Left renal pelvis (tissue), 4 donors: ENCODE measurements around the gene EIF4G3. TPM values are rescaled to one million over a fixed set of nuclear protein-coding genes. Genes with fewer than 3 reads are reported as not detected.
"Not testable (repeated sequence)": the region's sequence is repeated elsewhere in the genome, so short reads cannot be mapped to it uniquely, and the experiment has no call there.

Experiments used
- DNase-seq, 4 donors: peaks; one replicate each; pipeline ENCODE4 v3.0.0-alpha.2; 2013; ENCODE audit warnings: low read depth in 4 of 4, low spot score in 3 of 4
- polyA plus RNA-seq, 4 donors: library from polyadenylated mRNA; unstranded; fragments of 120-200 nt; gene quantifications; one replicate each; pipeline ENCODE4 v1.2.1, GENCODE V29; 2013; ENCODE audit not compliant: insufficient read length in 4 of 4

Gene EIF4G3
- polyA plus RNA-seq, 4 donors = 57.5 to 72.9 (median 67.0) TPM

DNA sequence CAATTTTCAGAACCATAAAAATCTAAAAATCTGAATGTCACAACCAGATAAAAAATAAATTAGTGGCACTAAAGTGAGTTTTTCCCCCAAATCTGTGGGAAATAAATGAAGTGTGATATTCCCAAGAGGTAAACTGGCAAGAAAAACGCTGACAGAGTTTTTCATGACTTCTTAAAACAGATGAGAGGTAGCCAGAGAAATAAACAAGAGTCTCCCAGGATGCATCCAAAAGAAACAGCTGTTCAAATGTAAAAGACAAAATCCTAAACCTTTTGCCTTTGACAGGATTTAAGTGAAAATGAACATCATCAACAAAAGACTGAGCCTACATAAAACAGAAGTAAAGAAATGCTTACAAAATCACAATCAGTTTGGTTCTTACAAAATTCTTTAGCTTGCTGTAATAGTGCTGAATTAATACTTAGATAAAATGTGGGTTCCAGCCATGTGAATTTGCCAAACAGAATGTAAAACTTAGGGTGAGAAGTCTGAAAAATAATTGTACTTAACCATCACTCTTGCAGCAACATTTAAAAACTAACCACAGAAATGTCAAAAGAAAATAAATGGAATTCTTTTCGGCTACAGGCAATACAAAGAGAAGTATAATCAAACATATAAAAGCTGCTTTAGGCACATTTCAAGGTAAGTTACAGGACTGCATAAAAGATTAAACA is 133.6 kb downstream of the EIF4G3 start:
- no peak for DNase-seq

DNA sequence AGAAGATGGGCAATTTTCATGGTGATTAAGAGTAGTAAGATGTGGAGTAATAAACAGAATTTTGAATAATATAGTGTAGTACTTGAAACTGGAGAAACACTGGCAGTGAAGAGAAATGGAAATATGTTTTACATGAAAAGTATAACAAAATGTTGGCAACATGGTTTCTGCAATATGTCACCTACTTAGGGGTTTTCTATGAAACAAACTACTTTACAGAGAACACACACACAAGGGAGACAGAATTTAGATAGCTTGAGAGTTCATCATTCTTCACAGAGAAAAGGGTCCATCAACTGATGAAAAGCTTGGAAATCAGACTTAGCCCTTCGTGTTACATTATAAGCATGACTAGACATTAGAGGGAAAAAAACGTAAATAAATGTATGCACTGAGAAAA is 135.2 kb downstream of the EIF4G3 start:
- DNase-seq = no peak

GRCh38 chr1:21037091-21037490 is 139.6 kb downstream of the EIF4G3 start:
- no peak for DNase-seq

DNA sequence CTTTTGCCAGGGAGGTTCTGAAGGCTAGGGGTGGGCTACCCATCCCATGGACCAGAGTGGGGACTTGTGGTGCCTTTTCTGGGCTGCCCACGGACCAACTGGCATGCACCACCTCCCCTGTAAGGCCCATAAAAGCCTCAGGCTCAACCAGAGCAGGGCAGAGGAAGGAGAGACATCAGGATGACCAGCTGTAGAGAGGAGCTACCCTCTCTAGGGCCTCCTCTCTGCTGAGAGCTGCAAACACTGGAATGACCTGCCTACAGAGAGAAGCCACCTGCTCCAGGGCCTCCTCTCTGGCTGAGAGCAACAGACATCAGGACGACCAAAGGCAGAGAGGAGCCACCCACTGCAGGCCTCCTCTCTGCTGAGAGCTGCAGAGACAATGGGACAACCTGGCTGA is 140.9 kb downstream of the EIF4G3 start:
- DNase-seq = no peak

DNA sequence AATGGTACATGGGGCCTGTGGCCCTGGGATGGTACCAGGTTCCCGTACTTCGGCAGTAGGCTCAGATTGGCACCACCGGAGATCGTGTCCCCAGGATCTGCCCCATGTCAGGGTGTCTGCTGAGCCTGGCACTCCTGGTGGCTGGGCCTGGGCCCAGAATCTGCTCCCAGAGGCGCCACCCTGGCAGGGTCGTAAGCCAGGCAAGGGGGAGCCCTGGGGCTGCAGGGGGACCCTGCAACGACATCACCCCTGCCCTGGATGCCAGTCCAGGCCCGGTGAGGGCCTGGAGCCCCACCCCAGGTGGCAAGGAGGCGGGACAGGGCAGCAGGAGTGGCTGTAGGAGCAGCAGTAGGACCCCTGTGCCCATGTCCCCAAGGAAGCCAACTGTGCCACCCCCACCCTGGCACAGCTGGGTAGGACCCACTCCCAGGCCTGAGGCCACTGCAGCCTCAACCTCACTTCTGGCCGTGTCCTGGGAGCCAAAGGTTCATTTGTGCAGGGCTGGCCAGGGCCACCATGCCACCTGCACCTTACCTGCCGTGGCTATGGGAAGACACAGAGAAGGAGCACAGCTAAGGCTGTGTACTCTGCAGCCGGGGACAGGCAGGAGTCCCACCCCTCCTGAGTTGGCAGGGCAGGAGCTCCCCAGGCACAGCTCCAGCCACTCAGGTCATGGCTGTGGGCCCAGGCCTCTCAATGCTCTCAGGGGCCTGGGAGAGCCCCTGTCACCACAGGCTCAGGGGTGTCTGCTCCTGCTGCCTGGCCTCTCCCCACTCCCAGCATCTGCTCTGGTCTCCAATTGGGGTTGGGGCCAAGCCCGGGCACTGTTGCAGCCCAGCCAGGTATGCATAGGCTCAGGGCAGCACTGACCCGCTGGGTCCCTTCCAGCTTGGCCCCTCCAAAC is 141.7 kb downstream of the EIF4G3 start:
- no peak for DNase-seq

GRCh38 chr1:21032741-21033140 is 144.0 kb downstream of the EIF4G3 start:
- DNase-seq = no peak

- no peak for DNase-seq
Observed at GRCh38 chr1:21030181-21030580, 146.5 kb downstream of the EIF4G3 start.

DNA sequence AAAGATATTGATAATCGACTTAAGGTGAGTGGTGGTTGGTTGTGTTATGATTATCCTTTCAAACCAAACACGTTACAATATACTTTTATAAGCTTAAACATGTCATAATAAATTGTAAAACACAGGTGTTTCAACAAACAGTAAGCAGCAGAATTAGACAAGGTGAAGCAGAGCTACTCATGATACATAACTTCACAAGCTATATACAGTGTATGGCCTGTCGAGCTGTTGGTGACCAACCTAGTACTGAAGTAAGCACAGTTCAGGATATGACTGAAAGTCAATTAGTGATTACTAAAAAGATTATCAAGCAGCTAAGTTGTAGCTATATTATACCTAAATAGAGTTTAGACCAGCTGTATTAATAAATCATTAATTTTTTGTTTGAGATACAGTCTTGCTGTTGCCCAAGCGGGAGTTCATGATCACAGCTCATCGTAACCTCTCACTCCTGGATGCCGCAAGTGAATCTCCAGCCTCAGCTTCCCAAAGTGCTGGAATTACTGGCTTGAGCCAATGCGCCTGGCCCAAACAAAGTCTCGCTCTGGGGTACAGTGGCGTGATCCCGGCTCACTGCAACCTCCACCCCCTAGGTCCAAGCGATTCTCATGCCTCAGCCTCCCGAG is 148.1 kb downstream of the EIF4G3 start:
- DNase-seq = no peak

GRCh38 chr1:21027805-21028204 is 148.9 kb downstream of the EIF4G3 start:
- no peak for DNase-seq

DNA sequence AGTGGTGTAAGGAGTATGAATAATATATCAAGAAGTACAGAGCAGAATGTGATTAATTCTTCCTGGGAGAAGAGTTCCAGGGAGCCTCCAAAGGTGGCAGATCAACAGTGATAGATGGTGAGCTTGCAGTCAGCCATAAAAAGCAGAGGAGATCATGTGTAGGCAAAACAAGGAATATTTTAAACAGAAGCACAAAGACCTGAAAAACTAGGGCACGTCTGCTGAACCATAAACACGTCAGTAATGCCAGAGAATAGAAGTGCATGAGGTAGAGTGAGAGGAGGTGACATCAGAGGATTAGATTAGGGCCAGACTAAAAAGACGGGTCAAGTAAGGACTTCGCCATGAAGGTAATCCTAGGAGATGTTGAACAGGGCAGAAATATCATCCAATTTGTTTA is 151.8 kb downstream of the EIF4G3 start:
- no peak for DNase-seq

GRCh38 chr1:21024136-21024896 is 152.4 kb downstream of the EIF4G3 start:
- DNase-seq = not testable (repeated sequence)

GRCh38 chr1:21022279-21023040 is 154.2 kb downstream of the EIF4G3 start:
- peak; percentile 59 to 77 (median 72) for DNase-seq

GRCh38 chr1:21021311-21021710 is 155.4 kb downstream of the EIF4G3 start:
- no peak for DNase-seq

- DNase-seq = no peak
Observed at GRCh38 chr1:21020151-21020550, 156.5 kb downstream of the EIF4G3 start.

- no peak for DNase-seq
Observed at GRCh38 chr1:21018673-21019072, 158.0 kb downstream of the EIF4G3 start.

- no peak for DNase-seq
Observed at GRCh38 chr1:21013510-21013909, 163.2 kb downstream of the EIF4G3 start.

GRCh38 chr1:21012937-21013336 is 163.8 kb downstream of the EIF4G3 start:
- DNase-seq = peak; percentile 16 to 29 (median 18)

GRCh38 chr1:21007876-21008275 is 168.8 kb downstream of the EIF4G3 start:
- DNase-seq = no peak

DNA sequence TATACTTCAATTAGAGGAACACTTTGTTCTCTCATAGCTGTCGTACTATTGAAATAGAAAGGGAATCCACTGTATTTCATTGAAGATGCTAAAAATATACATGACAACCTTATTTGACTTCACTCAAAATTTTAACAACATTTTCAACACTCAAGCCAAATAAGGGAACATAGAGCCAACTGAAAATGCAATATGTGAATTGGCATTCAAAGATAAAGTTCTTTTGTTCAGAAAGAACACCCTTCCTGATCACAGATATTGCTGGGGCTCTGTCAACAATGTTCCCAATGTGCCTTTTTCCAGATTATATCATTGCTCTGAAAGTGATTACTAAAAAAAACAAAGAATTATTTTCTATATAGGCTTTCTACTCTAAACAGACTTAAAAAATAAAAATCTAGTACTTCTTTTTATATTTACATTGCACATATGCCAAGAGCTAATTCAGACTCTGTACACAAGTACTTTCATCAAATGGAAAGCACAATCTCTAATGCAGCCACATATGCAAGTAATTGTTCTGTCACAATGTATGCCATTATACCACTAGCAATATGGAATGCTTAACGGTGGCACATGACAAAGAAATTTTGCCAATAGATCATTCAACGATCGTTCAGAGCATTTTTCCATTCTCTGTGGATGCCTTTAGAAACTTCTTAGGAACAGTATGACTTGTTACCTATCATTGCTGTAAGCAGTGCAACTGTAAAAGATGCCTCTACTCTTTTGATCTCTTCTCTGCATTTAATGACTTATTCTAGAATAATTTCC is 171.0 kb downstream of the EIF4G3 start:
- no peak for DNase-seq
